ENCODE measurements around the gene SRP9.
"Not testable (repeated sequence)": the region's sequence is repeated elsewhere in the genome, so short reads cannot be mapped to it uniquely, and the experiment has no call there.

DNA sequence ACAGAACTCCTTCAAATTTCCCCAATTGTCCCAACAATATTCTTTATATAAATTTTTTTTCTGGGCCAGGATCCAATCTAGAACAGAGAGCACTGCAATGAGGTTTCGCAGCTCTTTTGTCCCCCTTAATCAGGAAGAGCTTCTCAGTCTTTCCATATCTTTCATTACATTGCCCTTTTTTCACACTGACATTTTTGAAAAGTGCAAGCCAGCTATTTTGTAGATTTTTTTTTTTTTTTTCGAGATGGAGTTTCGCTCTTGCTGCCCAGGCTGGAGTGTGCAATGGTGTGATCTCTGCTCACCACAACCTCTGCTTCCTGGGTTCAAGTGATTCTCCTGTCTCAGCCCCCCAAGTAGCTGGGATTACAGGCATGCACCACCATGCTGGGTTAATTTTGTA lies 29.1 kb downstream of the SRP9 start:
- TF ChIP-seq, protein P1, sequence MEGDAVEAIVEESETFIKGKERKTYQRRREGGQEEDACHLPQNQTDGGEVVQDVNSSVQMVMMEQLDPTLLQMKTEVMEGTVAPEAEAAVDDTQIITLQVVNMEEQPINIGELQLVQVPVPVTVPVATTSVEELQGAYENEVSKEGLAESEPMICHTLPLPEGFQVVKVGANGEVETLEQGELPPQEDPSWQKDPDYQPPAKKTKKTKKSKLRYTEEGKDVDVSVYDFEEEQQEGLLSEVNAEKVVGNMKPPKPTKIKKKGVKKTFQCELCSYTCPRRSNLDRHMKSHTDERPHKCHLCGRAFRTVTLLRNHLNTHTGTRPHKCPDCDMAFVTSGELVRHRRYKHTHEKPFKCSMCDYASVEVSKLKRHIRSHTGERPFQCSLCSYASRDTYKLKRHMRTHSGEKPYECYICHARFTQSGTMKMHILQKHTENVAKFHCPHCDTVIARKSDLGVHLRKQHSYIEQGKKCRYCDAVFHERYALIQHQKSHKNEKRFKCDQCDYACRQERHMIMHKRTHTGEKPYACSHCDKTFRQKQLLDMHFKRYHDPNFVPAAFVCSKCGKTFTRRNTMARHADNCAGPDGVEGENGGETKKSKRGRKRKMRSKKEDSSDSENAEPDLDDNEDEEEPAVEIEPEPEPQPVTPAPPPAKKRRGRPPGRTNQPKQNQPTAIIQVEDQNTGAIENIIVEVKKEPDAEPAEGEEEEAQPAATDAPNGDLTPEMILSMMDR (IDR thresholded peaks at IDR 0.05), result not testable (repeated sequence)
- not testable (repeated sequence) for TF ChIP-seq POLR2A (IDR thresholded peaks at IDR 0.05)
